ENCODE data around the gene BAIAP2L2.
"Not testable (repeated sequence)": the region's sequence is repeated elsewhere in the genome, so short reads cannot be mapped to it uniquely, and the experiment has no call there.

BAIAP2L2 gene

GRCh38 chr22:38040953-38041759 is 69.3 kb downstream of the BAIAP2L2 start:
- DNase-seq (ENCODE audit: low read depth in 2 of 3, low spot score in 1 of 3) = no peak

- no peak for DNase-seq (ENCODE audit: low read depth in 2 of 3, low spot score in 1 of 3)
Observed at GRCh38 chr22:38038890-38039812, 71.3 kb downstream of the BAIAP2L2 start.

- no peak for DNase-seq (ENCODE audit: low read depth in 2 of 3, low spot score in 1 of 3)
Observed at GRCh38 chr22:38038426-38038825, 72.1 kb downstream of the BAIAP2L2 start.

- DNase-seq (ENCODE audit: low read depth in 2 of 3, low spot score in 1 of 3) = not testable (repeated sequence)
Observed at GRCh38 chr22:38037367-38038150, 72.9 kb downstream of the BAIAP2L2 start.

GRCh38 chr22:38036392-38037062 is 74.0 kb downstream of the BAIAP2L2 start:
- DNase-seq (ENCODE audit: low read depth in 2 of 3, low spot score in 1 of 3) = no peak

GRCh38 chr22:38035530-38035885 is 75.0 kb downstream of the BAIAP2L2 start:
- no peak for DNase-seq (ENCODE audit: low read depth in 2 of 3, low spot score in 1 of 3)
